ACC112 (cell line): ENCODE data around the gene STYXL2.

ENCODE experiments used
- H2AFZ ChIP-seq: fragments of 200-600 bp; sonication (generic); one replicate; pipeline ENCODE4 v1.6.0; 2017; ENCODE audit warnings: antibody characterized with exemption, low read length; ENCODE audit not compliant: unreplicated experiment
- H3K27ac ChIP-seq: fragments of 200-600 bp; sonication (generic); 2 replicates; pipeline ENCODE4 v1.5.1; 2014; ENCODE audit warnings: low read depth, mild to moderate bottlenecking, antibody characterized with exemption, low read length, moderate library complexity
- H3K27me3 ChIP-seq: fragments of 200-600 bp; sonication (generic); 2 replicates; pipeline ENCODE4 v1.6.1; 2014; ENCODE audit warnings: mild to moderate bottlenecking, antibody characterized with exemption, low read length, moderate library complexity, mixed read lengths; ENCODE audit not compliant: insufficient read depth
- H3K36me3 ChIP-seq: fragments of 200-600 bp; sonication (generic); 2 replicates; pipeline ENCODE4 v1.6.1; 2016; ENCODE audit warnings: mild to moderate bottlenecking, antibody characterized with exemption, low read length, moderate library complexity, mixed read lengths; ENCODE audit not compliant: insufficient read depth
- H3K4me1 ChIP-seq: fragments of 200-600 bp; sonication (generic); one replicate; pipeline ENCODE4 v1.6.1; 2016; ENCODE audit warnings: low read length, mixed read lengths; ENCODE audit not compliant: insufficient read depth, unreplicated experiment, control insufficient read depth
- H3K4me3 ChIP-seq: fragments of 200-600 bp; sonication (generic); 2 replicates; pipeline ENCODE4 v1.5.1; 2014; ENCODE audit warnings: mild to moderate bottlenecking, low read depth, low read length
- H3K79me2 ChIP-seq: fragments of 200-600 bp; sonication (generic); one replicate; pipeline ENCODE4 v1.6.0; 2016; ENCODE audit warnings: low read length; ENCODE audit not compliant: control insufficient read depth, unreplicated experiment, insufficient read depth

Gene STYXL2

DNA sequence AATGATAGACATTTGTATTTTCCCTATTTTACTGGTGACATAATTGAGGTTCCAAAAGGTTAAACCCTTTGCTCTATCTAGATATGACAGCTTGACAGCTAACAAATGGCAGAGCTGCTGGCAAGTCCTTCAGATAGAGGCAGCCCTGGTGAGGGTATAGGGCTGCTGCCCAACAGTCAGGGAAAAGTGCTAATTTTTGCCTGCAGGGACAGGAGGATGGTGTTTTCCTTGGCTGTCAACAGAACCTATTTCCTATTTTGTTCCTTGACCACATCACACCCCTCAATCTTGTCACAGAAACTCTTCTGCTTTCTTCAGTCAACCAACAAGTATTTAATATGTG, 16.0 kb upstream of the STYXL2 start:
- Histone ChIP-seq H3K27ac (no peak overlapping the region), H3K27me3 (peaks cover 74% of the 10 kb centered on the region), H2AFZ (no peak overlapping the region), H3K4me1 (no peaks in the 10 kb centered on the region), H3K79me2 (no peaks in the 10 kb centered on the region), H3K36me3 (no peaks in the 10 kb centered on the region), H3K4me3 (no peak overlapping the region)

- H2AFZ ChIP-seq: no peak overlapping the region
- H3K36me3 ChIP-seq: no peaks in the 10 kb centered on the region
- H3K4me3 ChIP-seq: no peak overlapping the region
- H3K79me2 ChIP-seq: no peaks in the 10 kb centered on the region
- H3K27me3 ChIP-seq: peaks cover 85% of the 10 kb centered on the region
- H3K27ac ChIP-seq: no peak overlapping the region
- H3K4me1 ChIP-seq: no peaks in the 10 kb centered on the region
Observed at GRCh38 chr1:167081594-167082156, 12.2 kb upstream of the STYXL2 start.

GRCh38 chr1:167082511-167083027, 11.3 kb upstream of the STYXL2 start:
- Histone ChIP-seq H3K79me2 (no peaks in the 10 kb centered on the region), H3K4me1 (no peaks in the 10 kb centered on the region), H3K27me3 (peaks cover 83% of the 10 kb centered on the region), H2AFZ (no peak overlapping the region), H3K36me3 (no peaks in the 10 kb centered on the region), H3K27ac (no peak overlapping the region), H3K4me3 (no peak overlapping the region)

GRCh38 chr1:167083066-167083665, 10.7 kb upstream of the STYXL2 start:
- H3K4me3 ChIP-seq: no peak overlapping the region
- no peaks in the 10 kb centered on the region for H3K36me3 ChIP-seq
- no peaks in the 10 kb centered on the region for H3K4me1 ChIP-seq
- H3K79me2 ChIP-seq: no peaks in the 10 kb centered on the region
- H3K27me3 ChIP-seq: peaks cover 80% of the 10 kb centered on the region
- H2AFZ ChIP-seq: no peak overlapping the region
- H3K27ac ChIP-seq: no peak overlapping the region

DNA sequence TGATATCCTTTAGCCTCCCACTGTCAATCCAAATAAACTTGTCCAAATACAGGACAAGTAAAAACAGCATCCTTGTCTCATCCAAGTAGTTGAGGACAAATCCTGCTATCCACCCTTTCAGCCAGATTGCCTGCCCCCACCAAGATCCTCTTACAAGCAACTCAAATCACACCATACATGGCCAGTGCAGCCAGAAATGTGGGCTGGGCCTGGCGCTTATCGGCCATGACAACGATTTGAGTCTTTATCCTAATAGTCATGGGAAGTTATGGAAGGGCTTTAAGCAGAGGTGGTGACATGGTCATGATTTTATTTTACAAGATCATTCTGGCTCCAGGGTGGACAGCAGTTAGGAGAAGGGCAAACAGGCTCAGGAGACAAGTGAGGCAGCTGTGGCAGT, 10.0 kb upstream of the STYXL2 start:
- Histone ChIP-seq H3K36me3 (no peaks in the 10 kb centered on the region), H3K27ac (no peak overlapping the region), H3K27me3 (peaks cover 78% of the 10 kb centered on the region), H2AFZ (no peak overlapping the region), H3K79me2 (no peaks in the 10 kb centered on the region), H3K4me1 (no peaks in the 10 kb centered on the region), H3K4me3 (no peak overlapping the region)

DNA sequence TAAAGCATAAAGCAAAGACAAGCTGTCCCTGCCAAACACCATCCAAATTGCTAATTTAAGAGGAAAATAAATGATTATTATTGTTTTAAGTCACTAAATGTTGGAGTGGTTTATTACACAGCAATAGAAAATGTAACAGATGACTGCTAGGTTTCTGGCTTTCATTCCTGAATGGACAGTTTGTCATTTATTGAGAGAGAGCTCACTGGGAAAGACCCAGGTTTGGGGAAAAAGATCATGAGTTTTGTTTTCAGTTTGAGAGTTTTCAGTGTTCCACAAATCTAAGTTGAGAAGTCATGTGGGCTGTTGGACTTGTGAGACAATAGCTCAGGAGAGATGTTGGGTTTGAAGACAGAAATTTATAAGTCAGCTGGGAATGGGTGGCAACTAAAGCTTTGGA, 9.1 kb upstream of the STYXL2 start:
- Histone ChIP-seq H3K4me1 (no peaks in the 10 kb centered on the region), H3K79me2 (no peaks in the 10 kb centered on the region), H3K27me3 (peaks cover 74% of the 10 kb centered on the region)

GRCh38 chr1:167086033-167086432, 7.8 kb upstream of the STYXL2 start:
- Histone ChIP-seq H3K79me2 (no peaks in the 10 kb centered on the region), H3K36me3 (no peaks in the 10 kb centered on the region), H3K27me3 (peaks cover 61% of the 10 kb centered on the region)

More for the DNA sequence above, 9.1 kb upstream of the STYXL2 start:
- Histone ChIP-seq H3K4me3 (no peak overlapping the region), H3K27ac (no peak overlapping the region), H3K36me3 (no peaks in the 10 kb centered on the region), H2AFZ (no peak overlapping the region)

GRCh38 chr1:167086768-167087167, 7.1 kb upstream of the STYXL2 start:
- no peaks in the 10 kb centered on the region for H3K4me1 ChIP-seq
- no peak overlapping the region for H3K4me3 ChIP-seq
- H3K36me3 ChIP-seq: no peaks in the 10 kb centered on the region
- H3K27ac ChIP-seq: no peak overlapping the region
- H2AFZ ChIP-seq: no peak overlapping the region
- H3K79me2 ChIP-seq: no peaks in the 10 kb centered on the region
- H3K27me3 ChIP-seq: peaks cover 58% of the 10 kb centered on the region

More at GRCh38 chr1:167086033-167086432, 7.8 kb upstream of the STYXL2 start:
- Histone ChIP-seq H3K4me1 (no peaks in the 10 kb centered on the region), H2AFZ (no peak overlapping the region), H3K27ac (no peak overlapping the region), H3K4me3 (no peak overlapping the region)

- Histone ChIP-seq H3K4me3 (no peak overlapping the region), H3K4me1 (no peaks in the 10 kb centered on the region), H3K36me3 (no peaks in the 10 kb centered on the region), H3K79me2 (no peaks in the 10 kb centered on the region), H3K27ac (no peak overlapping the region), H3K27me3 (peaks cover 48% of the 10 kb centered on the region), H2AFZ (no peak overlapping the region)
Observed at GRCh38 chr1:167088746-167089417, 5.0 kb upstream of the STYXL2 start.

- H3K4me1 ChIP-seq: no peaks in the 10 kb centered on the region
- peaks cover 41% of the 10 kb centered on the region for H3K27me3 ChIP-seq
- H3K36me3 ChIP-seq: no peaks in the 10 kb centered on the region
- no peak overlapping the region for H2AFZ ChIP-seq
- H3K27ac ChIP-seq: no peak overlapping the region
- no peak overlapping the region for H3K4me3 ChIP-seq
- H3K79me2 ChIP-seq: no peaks in the 10 kb centered on the region
Observed at GRCh38 chr1:167089939-167090313, 3.9 kb upstream of the STYXL2 start.
